GM12878 (cell line): Measurements from ENCODE around the gene TMEM89. TPM values are rescaled to one million over a fixed set of nuclear protein-coding genes. Genes with fewer than 3 reads are reported as not detected.

Source experiments
- ATAC-seq: fragments of 200-7000 bp; cut with Tn5 transposase; 3 replicates; pipeline ENCODE4 v1.9.1; 2020; ENCODE audit warnings: mild to moderate bottlenecking, moderate library complexity
- BruUV-seq: library from RNA; stranded (reverse); fragments of 400-500 nt; replicated peaks from 2 replicates; lab custom pipeline; 2021; lab: Mats Ljungman, UMichigan
- CTCF ChIA-PET: fragments of 300-600 bp; sonication (Branson Sonifier 250); formaldehyde crosslinking; extraction: SDS; loops from one replicate; lab custom pipeline; 2021; ENCODE audit warnings: inconsistent platforms; lab: Yijun Ruan, JAX
- POLR2A ChIA-PET: fragments of 350-600 bp; formaldehyde crosslinking; extraction: SDS; loops from one replicate; lab custom pipeline; 2021; ENCODE audit warnings: inconsistent platforms; lab: Charles Lee
- RAD21 ChIA-PET: fragments of 300-600 bp; sonication (Branson Sonifier 250); formaldehyde crosslinking; loops from one replicate; lab custom pipeline; 2023; ENCODE audit warnings: antibody characterized with exemption; ENCODE audit not compliant: unreplicated experiment; lab: Charles Lee
- SMC1A ChIA-PET: fragments of 300-600 bp; sonication (Branson Sonifier 250); formaldehyde crosslinking; loops from one replicate; lab custom pipeline; 2023; ENCODE audit not compliant: unreplicated experiment, uncharacterized antibody; lab: Charles Lee
- DNase-seq: peaks from one replicate; pipeline ENCODE4 v3.0.0-alpha.2; 2011; ENCODE audit warnings: low read depth, low spot score
- FAIRE-seq: peaks from 3 replicates; lab custom pipeline; 2011; peaks lifted over from hg19 to GRCh38; lab: Jason Lieb, UNC
- H2AFZ ChIP-seq: 2 replicates; pipeline ENCODE4 v1.6.0; 2011; ENCODE audit warnings: low read depth, low read length, control low read depth; ENCODE audit not compliant: control insufficient read depth
- H3K27ac ChIP-seq: 2 replicates; pipeline ENCODE4 v1.5.1; 2011; ENCODE audit warnings: control low read depth; ENCODE audit not compliant: control insufficient read depth, insufficient read depth
- H3K27me3 ChIP-seq, 2 experiments: replicated peaks in 1 of 2; 2 replicates each; pipeline versions ENCODE4 v1.6.0 to v1.6.1; 2011; ENCODE audit warnings: low read length in 1 of 2; ENCODE audit not compliant: control insufficient read depth in 2 of 2, insufficient read depth in 2 of 2
- H3K36me3 ChIP-seq, 2 experiments: 2 replicates each; pipeline ENCODE4 v1.5.1; 2011; ENCODE audit warnings: low read length in 1 of 2; ENCODE audit not compliant: control insufficient read depth in 2 of 2, insufficient read depth in 2 of 2
- H3K4me1 ChIP-seq: 2 replicates; pipeline ENCODE4 v1.6.1; 2011; ENCODE audit warnings: mild to moderate bottlenecking, low read length, moderate library complexity, mixed read lengths; ENCODE audit not compliant: control insufficient read depth, insufficient read depth
- H3K4me2 ChIP-seq: 2 replicates; pipeline ENCODE4 v1.6.0; 2011; ENCODE audit warnings: control low read depth; ENCODE audit not compliant: control insufficient read depth, insufficient read depth
- H3K4me3 ChIP-seq: fragments of 200-600 bp; sonication (generic); 2 replicates; pipeline ENCODE4 v1.5.1; 2016
- H3K79me2 ChIP-seq: 2 replicates; pipeline ENCODE4 v1.6.0; 2011; ENCODE audit warnings: low read length; ENCODE audit not compliant: control insufficient read depth, insufficient read depth
- H3K9ac ChIP-seq: 2 replicates; pipeline ENCODE4 v1.8.0; 2011; ENCODE audit warnings: low read length, control low read depth, mixed read lengths; ENCODE audit not compliant: control insufficient read depth, insufficient read depth
- H3K9me3 ChIP-seq: replicated peaks from 3 replicates; pipeline ENCODE4 v1.5.1; 2011; ENCODE audit warnings: mild to moderate bottlenecking, low read length; ENCODE audit not compliant: control insufficient read depth, insufficient read depth
- H4K20me1 ChIP-seq: 2 replicates; pipeline ENCODE4 v1.6.0; 2011; ENCODE audit not compliant: control insufficient read depth, insufficient read depth
- BCL11A ChIP-seq: IDR thresholded peaks from 2 replicates; pipeline ENCODE4 v1.6.1; 2011; ENCODE audit warnings: low read depth, low read length
- CREB1 ChIP-seq: IDR thresholded peaks from 2 replicates; pipeline ENCODE4 v1.6.1; 2012; ENCODE audit warnings: low read depth, mild to moderate bottlenecking, inconsistent platforms
- EZH2 ChIP-seq: IDR thresholded peaks from 2 replicates; pipeline ENCODE4 v1.6.1; 2012; ENCODE audit warnings: low read depth, mild to moderate bottlenecking, control low read depth, inconsistent platforms, low read length, borderline replicate concordance; ENCODE audit not compliant: control insufficient read depth
- GATAD2B ChIP-seq: fragments of 450-650 bp; conservative IDR thresholded peaks from 2 replicates; pipeline ENCODE4 v1.6.1; 2017; ENCODE audit warnings: low read depth, mild to moderate bottlenecking, moderate library complexity
- HDAC2 ChIP-seq: fragments of 200-600 bp; sonication (generic); IDR thresholded peaks from 2 replicates; pipeline ENCODE4 v1.6.1; 2017
- IRF3 ChIP-seq: fragments of 450-650 bp; IDR thresholded peaks from 2 replicates; pipeline ENCODE4 v1.6.1; 2014; ENCODE audit warnings: mild to moderate bottlenecking
- LARP7 ChIP-seq: fragments of 450-650 bp; IDR thresholded peaks from 2 replicates; pipeline ENCODE4 v1.6.1; 2017; ENCODE audit warnings: mild to moderate bottlenecking
- MAX ChIP-seq: IDR thresholded peaks from 2 replicates; pipeline ENCODE4 v1.6.1; 2012; ENCODE audit warnings: low read depth, low read length, improper control_type of control experiment
- MEF2A ChIP-seq: IDR thresholded peaks from 2 replicates; pipeline ENCODE4 v1.6.1; 2011; ENCODE audit warnings: low read depth, mild to moderate bottlenecking, low read length, moderate library complexity; ENCODE audit not compliant: insufficient read depth
- MTA2 ChIP-seq: fragments of 450-650 bp; IDR thresholded peaks from 2 replicates; pipeline ENCODE4 v1.6.1; 2016; ENCODE audit warnings: low read depth, mild to moderate bottlenecking, moderate library complexity
- MTA3 ChIP-seq: IDR thresholded peaks from 2 replicates; pipeline ENCODE4 v1.6.1; 2012; ENCODE audit warnings: low read length, inconsistent platforms, borderline replicate concordance
- PKNOX1 ChIP-seq: fragments of 450-650 bp; IDR thresholded peaks from 2 replicates; pipeline ENCODE4 v1.6.1; 2016; ENCODE audit warnings: mild to moderate bottlenecking
- RAD21 ChIP-seq: IDR thresholded peaks from 2 replicates; pipeline ENCODE4 v1.6.1; 2011; ENCODE audit warnings: mild to moderate bottlenecking, low read depth, low read length, moderate library complexity; ENCODE audit not compliant: insufficient read depth
- RELA ChIP-seq: fragments of 450-650 bp; IDR thresholded peaks from 2 replicates; pipeline ENCODE4 v1.8.0; 2014; ENCODE audit warnings: borderline replicate concordance; ENCODE audit not compliant: partially characterized antibody
- RUNX3 ChIP-seq: IDR thresholded peaks from 2 replicates; pipeline ENCODE4 v1.6.1; 2012; ENCODE audit warnings: low read length, inconsistent platforms
- SMARCA5 ChIP-seq: fragments of 450-650 bp; IDR thresholded peaks from 2 replicates; pipeline ENCODE4 v1.6.1; 2017; ENCODE audit warnings: mild to moderate bottlenecking
- SMC3 ChIP-seq: IDR thresholded peaks from 2 replicates; pipeline ENCODE4 v1.6.1; 2011; ENCODE audit warnings: low read length, improper control_type of control experiment, borderline replicate concordance
- SRF ChIP-seq, 2 experiments: IDR thresholded peaks; 2 replicates each; pipeline ENCODE4 v1.6.1; 2011; ENCODE audit warnings: low read depth in 2 of 2, low read length in 2 of 2, mild to moderate bottlenecking in 1 of 2, moderate library complexity in 1 of 2
- SUZ12 ChIP-seq: fragments of 200-600 bp; sonication (generic); IDR thresholded peaks from one replicate; pipeline ENCODE4 v1.6.1; 2018; ENCODE audit warnings: antibody characterized with exemption, mild to moderate bottlenecking; ENCODE audit not compliant: unreplicated experiment
- TCF3 ChIP-seq: IDR thresholded peaks from 2 replicates; pipeline ENCODE4 v1.6.1; 2012; ENCODE audit warnings: low read depth, mild to moderate bottlenecking, low read length, borderline replicate concordance; ENCODE audit not compliant: insufficient read depth
- YBX1 ChIP-seq: fragments of 450-650 bp; IDR thresholded peaks from 2 replicates; pipeline ENCODE4 v1.6.1; 2016; ENCODE audit warnings: antibody characterized with exemption
- ZNF217 ChIP-seq: fragments of 450-650 bp; IDR thresholded peaks from 2 replicates; pipeline ENCODE4 v1.6.1; 2017; ENCODE audit warnings: antibody characterized with exemption, mild to moderate bottlenecking
- ZNF274 ChIP-seq: IDR thresholded peaks from one replicate; pipeline ENCODE4 v1.8.0; 2011; ENCODE audit not compliant: insufficient read length, insufficient read depth
- ZNF384 ChIP-seq: IDR thresholded peaks from 2 replicates; pipeline ENCODE4 v1.6.1; 2012; ENCODE audit warnings: low read depth, mild to moderate bottlenecking, low read length, improper control_type of control experiment, borderline replicate concordance
- WGBS: methylation state at CpG from one replicate; pipeline ENCODE4 v1.1.6; 2016; ENCODE audit warnings: low lambda C conversion rate; ENCODE audit not compliant: insufficient replicate concordance, insufficient coverage; ENCODE audit errors: missing lambda C conversion rate; 5-methylcytosine and 5-hydroxymethylcytosine counted together
- in situ Hi-C: fragments of 300-500 bp; cut with MboI; formaldehyde crosslinking; loops from 9 replicates; pipeline ENCODE4 v1.14.3; 2018; ENCODE audit warnings: mixed read lengths
- intact Hi-C: fragments of 100-400 bp; cut with micrococcal nuclease; formaldehyde crosslinking; loops from one replicate; pipeline ENCODE4 v1.14.2; 2022; ENCODE audit not compliant: unreplicated experiment
- polyA plus RNA-seq, 11 experiments: library from polyadenylated mRNA; depleted of rRNA in 4 of 11; unstranded in 6 of 11; stranded (reverse) in 5 of 11; fragments of >200 nt; fragmentation: Nextera tagmentation in 4 of 11; fragmentation: Illumina TruSeq in 1 of 11; extraction: Ambion mirVana in 4 of 11; extraction: Trizol in 1 of 11; gene quantifications; 1 replicate in 1 of 11; 2 replicates in 10 of 11; pipeline versions ENCODE4 v1.2.1 to v1.2.3, GENCODE V29; 2011 to 2016; ENCODE audit warnings: inconsistent platforms in 2 of 11, missing spikeins in 2 of 11, low read depth in 1 of 11
- total RNA-seq, 4 experiments: library from RNA; depleted of rRNA in 3 of 4; stranded (reverse); fragments of >200 nt in 3 of 4; fragmentation: Illumina TruSeq in 1 of 4; extraction: Trizol in 1 of 4; gene quantifications; 2 replicates each; pipeline versions ENCODE4 v1.2.1 to v1.2.3, GENCODE V29; 2013 to 2021

The TMEM89 gene
- total and polyA plus RNA-seq, 10 of the 15 experiments (the other 5 are each of a cell fraction or from before 2014, with no cell fraction given): not detected

GRCh38 chr3:48634661-48635221 is 13.2 kb upstream of the TMEM89 start:
- peak; percentile 71 for ATAC-seq
- no peak for TF ChIP-seq SMC3
- TF ChIP-seq MAX: no peak
- no peak for TF ChIP-seq GATAD2B
- TF ChIP-seq SMARCA5: no peak
- TF ChIP-seq CREB1: 0 out of 2 replicates have a peak, but pooled peaks have one; percentile 15
- TF ChIP-seq SUZ12: no peak
- no peak for TF ChIP-seq MTA3
- TF ChIP-seq SRF (IDR thresholded peaks at IDR 0.05; ENCODE audit: low read depth in 2 of 2, low read length in 2 of 2): no peak
- no peak for TF ChIP-seq RELA
- TF ChIP-seq PKNOX1: 0 out of 2 replicates have a peak, but pooled peaks have one; percentile 31
- no peak for TF ChIP-seq YBX1
- TF ChIP-seq LARP7: peak; percentile 48; the same call in 1 of the 2 replicates
- no peak for TF ChIP-seq RUNX3
- TF ChIP-seq MTA2: no peak
- TF ChIP-seq ZNF274: no peak
- TF ChIP-seq IRF3: no peak
- TF ChIP-seq RAD21: no peak
- no peak for TF ChIP-seq ZNF217
- TF ChIP-seq TCF3: no peak
- TF ChIP-seq HDAC2: no peak
- TF ChIP-seq EZH2: no peak
- TF ChIP-seq MEF2A: no peak
- no peak for TF ChIP-seq ZNF384
- no peak for TF ChIP-seq BCL11A

More at GRCh38 chr3:48634661-48635221, 13.2 kb upstream of the TMEM89 start:
- in situ Hi-C loops (no loop called here), intact Hi-C loops (loop anchor here (2.0 kb wide), 2 partner anchors 26 to 28 kb away; partner anchors contain the start of genes CELSR3 and UQCRC1)
- H3K4me3 ChIP-seq: peak overlapping the region; percentile 77
- FAIRE-seq (peak; percentile 90), DNase-seq (peak; percentile 20)
- peaks cover 3% of the 10 kb centered on the region for H3K79me2 ChIP-seq
- H3K4me2 ChIP-seq: peak overlapping the region; percentile 58
- peak overlapping the region; percentile 85 for H2AFZ ChIP-seq
- no peaks in the 10 kb centered on the region for H4K20me1 ChIP-seq
- CTCF ChIA-PET: interaction anchor here (0.6 to 4.6 kb wide), 26 partner anchors 11 to 459 kb away, joined by 3 to 48 read pairs (median 5); partner anchors contain the start of genes CELSR3, NDUFAF3, PFKFB4 and QRICH1
- H3K9me3 ChIP-seq: no peaks in the 10 kb centered on the region
- RAD21 ChIA-PET: interaction anchor here (0.7 to 3.5 kb wide), 11 partner anchors 13 to 234 kb away, joined by 3 to 32 read pairs (median 5); partner anchors contain the start of genes ATRIP, CELSR3, PFKFB4 and TMEM89
- H3K9ac ChIP-seq: peak overlapping the region; percentile 78
- 4% methylated on average over 30 of the region's 30 CpGs for WGBS
- H3K36me3 ChIP-seq: peaks cover 0 to 4% of the 10 kb centered on the region in 2 experiments; a peak in 3 of 4 replicates
- BruUV-seq: no TSS peak
- H3K27ac ChIP-seq: peak overlapping the region; percentile 57
- H3K27me3 ChIP-seq: no peaks in the 10 kb centered on the region
- H3K4me1 ChIP-seq: peaks cover 11% of the 10 kb centered on the region; the same call in 1 of the 2 replicates
- SMC1A ChIA-PET: interaction anchor here (0.6 to 2.2 kb wide), 12 partner anchors 13 to 234 kb away, joined by 3 to 6 read pairs (median 3); partner anchors contain the start of genes CCDC51, PFKFB4 and TMA7
- POLR2A ChIA-PET: interaction anchor here (0.6 to 1.8 kb wide), 5 partner anchors 39 to 389 kb away, joined by 3 to 7 read pairs (median 3); partner anchors contain the start of gene PFKFB4
